Astrocyte of the spinal cord (primary cell): ENCODE measurements around the gene TBCA.

Source experiments
- DNase-seq: peaks from one replicate; pipeline ENCODE4 v3.0.0; 2011; ENCODE audit warnings: low read depth, low spot score
- H3K4me3 ChIP-seq: 2 replicates; pipeline ENCODE4 v1.5.1; 2011; ENCODE audit warnings: low read depth, mild to moderate bottlenecking, low read length, moderate library complexity
- CTCF ChIP-seq: IDR thresholded peaks from 2 replicates; pipeline ENCODE4 v1.5.1; 2012; ENCODE audit warnings: low read depth, mild to moderate bottlenecking, low read length, inconsistent platforms
- in situ Hi-C: cut with HindIII; loops from 2 replicates; pipeline ENCODE4 v1.10.0; 2017; ENCODE audit warnings: low sequenced_read_pairs

TBCA gene

GRCh38 chr5:77641963-77642737, 134.0 kb downstream of the TBCA start:
- no peak for DNase-seq
- H3K4me3 ChIP-seq, result no peak overlapping the region
- in situ Hi-C loops, result no loop called here
- TF ChIP-seq CTCF, result no peak

GRCh38 chr5:77641397-77641943, 134.7 kb downstream of the TBCA start:
- no peak overlapping the region for H3K4me3 ChIP-seq
- in situ Hi-C loops, result no loop called here
- DNase-seq, result no peak
- no peak for TF ChIP-seq CTCF
